ENCODE measurements around the gene ADD3. TPM values are rescaled to one million over a fixed set of nuclear protein-coding genes. Genes with fewer than 3 reads are reported as not detected.

ADD3 gene
- total and polyA plus RNA-seq, 2 experiments from 2014 or later, result 133 to 1,101 TPM

DNA sequence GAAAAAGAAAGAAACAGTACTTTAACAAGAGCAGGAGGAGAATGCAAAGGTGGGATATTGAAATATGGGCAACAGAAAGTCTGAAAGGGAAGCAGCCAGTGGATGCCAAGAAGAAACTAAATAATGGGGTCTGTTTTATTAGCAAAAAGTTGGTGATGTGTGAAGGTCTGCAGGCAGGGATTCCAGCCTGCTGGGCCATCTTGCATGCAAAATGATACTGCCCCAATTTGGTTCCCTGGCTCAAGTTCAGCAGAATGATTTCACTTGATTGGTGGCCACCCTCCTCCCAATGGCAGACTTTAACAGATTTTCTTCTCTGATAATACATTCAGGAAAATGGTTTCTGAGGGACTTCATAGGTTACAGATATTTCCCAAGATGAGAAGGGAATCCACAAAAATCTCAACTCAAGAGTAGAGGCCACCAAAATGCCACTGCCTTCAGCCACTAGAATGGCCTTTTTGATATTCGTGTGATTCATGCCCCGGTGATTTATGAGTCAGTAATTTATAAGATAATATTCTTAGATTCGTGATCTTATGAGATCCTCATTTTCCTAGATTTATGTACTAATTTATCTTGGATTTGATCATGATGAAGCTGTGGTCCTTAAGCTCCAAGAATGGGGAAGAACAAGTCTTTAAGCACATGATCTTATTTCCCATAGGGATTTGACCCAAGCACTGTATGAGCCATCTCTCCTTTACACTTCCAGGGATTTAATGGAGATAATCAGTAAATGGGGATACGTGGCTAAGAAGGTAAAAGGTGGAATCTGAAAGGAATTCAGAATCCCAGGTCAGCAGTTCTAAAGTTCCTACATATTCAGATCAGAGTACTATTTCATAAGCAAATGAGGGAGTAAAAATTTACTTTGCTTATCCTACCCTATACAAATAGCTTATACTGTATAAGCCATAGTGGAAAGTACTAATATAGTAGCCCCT, 32.3 kb upstream of the ADD3 start:
- no peaks in the 10 kb centered on the region for H3K27me3 ChIP-seq (replicated peaks; ENCODE audit: insufficient read depth)
- whole genome bisulfite sequencing, 2 experiments (ENCODE audit: low coverage in 1 of 2, low lambda C conversion rate in 2 of 2, missing lambda C conversion rate in 2 of 2), result 42 to 46% methylated on average over 4 of the region's 4 CpGs

GRCh38 chr10:109976681-109977080, 31.1 kb upstream of the ADD3 start:
- Histone ChIP-seq H3K4me3 (no peak overlapping the region), H3K36me3 (ENCODE audit: low read depth) (no peaks in the 10 kb centered on the region), H3K9ac (peak overlapping the region; percentile 54; the same call in 1 of the 2 replicates), H3K79me2 (ENCODE audit: insufficient read depth) (no peaks in the 10 kb centered on the region), H4K20me1 (ENCODE audit: insufficient read depth) (no peaks in the 10 kb centered on the region), H3K9me2 (ENCODE audit: insufficient read depth) (no peaks in the 10 kb centered on the region), H2AFZ (peak overlapping the region; percentile 71; the same call in 1 of the 2 replicates), H3F3A (ENCODE audit: insufficient read depth) (peaks cover 45% of the 10 kb centered on the region), H3K27me3 (replicated peaks; ENCODE audit: insufficient read depth) (no peaks in the 10 kb centered on the region), H3K9me3 (ENCODE audit: low read depth) (no peaks in the 10 kb centered on the region), H3K4me2 (ENCODE audit: unreplicated experiment) (peak overlapping the region; percentile 79), H3K27ac (peak overlapping the region; percentile 61), H3K4me1 (ENCODE audit: insufficient read depth) (peaks cover 56% of the 10 kb centered on the region)
- WGBS, 2 experiments (ENCODE audit: low coverage in 1 of 2, low lambda C conversion rate in 2 of 2, missing lambda C conversion rate in 2 of 2), result 16 to 29% methylated on average over 2 of the region's 2 CpGs
- no peak for TF ChIP-seq EZH2 (IDR thresholded peaks at IDR 0.05; ENCODE audit: insufficient read depth, poor library complexity, severe bottlenecking)
- TF ChIP-seq EZH2phosphoT487 (IDR thresholded peaks at IDR 0.05; ENCODE audit: insufficient read depth, low read depth), result no peak
- in situ Hi-C loops (cut with MboI), result no loop called here
- no peak for DNase-seq

More for the DNA sequence above, 32.3 kb upstream of the ADD3 start:
- Histone ChIP-seq H3K9me2 (ENCODE audit: insufficient read depth) (no peaks in the 10 kb centered on the region), H3K4me3 (no peak overlapping the region), H3K4me2 (ENCODE audit: unreplicated experiment) (no peak overlapping the region), H3K36me3 (ENCODE audit: low read depth) (no peaks in the 10 kb centered on the region), H3K27ac (no peak overlapping the region), H3K9ac (no peak overlapping the region), H3F3A (ENCODE audit: insufficient read depth) (peaks cover 35% of the 10 kb centered on the region), H3K9me3 (ENCODE audit: low read depth) (no peaks in the 10 kb centered on the region), H4K20me1 (ENCODE audit: insufficient read depth) (no peaks in the 10 kb centered on the region), H3K79me2 (ENCODE audit: insufficient read depth) (no peaks in the 10 kb centered on the region), H2AFZ (no peak overlapping the region), H3K4me1 (ENCODE audit: insufficient read depth) (peaks cover 46% of the 10 kb centered on the region)
- in situ Hi-C loops (cut with MboI), result no loop called here
- TF ChIP-seq EZH2 (IDR thresholded peaks at IDR 0.05; ENCODE audit: insufficient read depth, poor library complexity, severe bottlenecking) (no peak), EZH2phosphoT487 (IDR thresholded peaks at IDR 0.05; ENCODE audit: insufficient read depth, low read depth) (no peak)
- no peak for DNase-seq

DNA sequence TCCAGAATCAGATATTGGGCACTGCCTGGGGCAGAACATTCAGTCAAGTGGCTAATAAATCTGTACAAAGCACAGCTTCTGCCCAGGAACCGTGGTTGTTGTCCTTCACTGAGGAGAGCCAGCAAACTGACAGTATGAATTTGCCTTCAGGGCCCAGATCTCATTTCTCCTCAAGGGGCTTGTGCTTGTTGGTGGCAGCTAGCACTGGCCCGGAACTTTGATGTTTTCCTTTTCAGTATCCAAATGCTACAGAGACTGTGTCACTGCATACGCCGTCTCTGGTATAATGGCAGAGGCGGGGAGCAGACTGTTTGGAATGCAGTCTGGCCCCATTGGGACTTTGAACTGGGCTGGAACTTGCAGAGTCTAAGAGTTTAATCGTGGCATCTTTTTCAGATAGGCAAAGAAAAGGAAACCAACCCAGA, 30.4 kb upstream of the ADD3 start:
- Histone ChIP-seq H3K4me1 (ENCODE audit: insufficient read depth) (peaks cover 63% of the 10 kb centered on the region), H3K9ac (peak overlapping the region; percentile 54), H4K20me1 (ENCODE audit: insufficient read depth) (no peaks in the 10 kb centered on the region), H3K4me3 (peak overlapping the region; percentile 56), H2AFZ (peak overlapping the region; percentile 71), H3K79me2 (ENCODE audit: insufficient read depth) (no peaks in the 10 kb centered on the region), H3K9me3 (ENCODE audit: low read depth) (no peaks in the 10 kb centered on the region), H3K27me3 (replicated peaks; ENCODE audit: insufficient read depth) (no peaks in the 10 kb centered on the region), H3K36me3 (ENCODE audit: low read depth) (no peaks in the 10 kb centered on the region), H3K27ac (peak overlapping the region; percentile 61), H3F3A (ENCODE audit: insufficient read depth) (peaks cover 52% of the 10 kb centered on the region), H3K9me2 (ENCODE audit: insufficient read depth) (no peaks in the 10 kb centered on the region), H3K4me2 (ENCODE audit: unreplicated experiment) (peak overlapping the region; percentile 79)
- TF ChIP-seq EZH2 (IDR thresholded peaks at IDR 0.05; ENCODE audit: insufficient read depth, poor library complexity, severe bottlenecking) (no peak), EZH2phosphoT487 (IDR thresholded peaks at IDR 0.05; ENCODE audit: insufficient read depth, low read depth) (no peak)
- peak; percentile 85 for DNase-seq
- in situ Hi-C loops (cut with MboI), result no loop called here
- 1 to 5% methylated on average over 6 of the region's 6 CpGs for WGBS, 2 experiments (ENCODE audit: low coverage in 1 of 2, low lambda C conversion rate in 2 of 2, missing lambda C conversion rate in 2 of 2)

GRCh38 chr10:109978481-109978880, 29.3 kb upstream of the ADD3 start:
- H3K27me3 ChIP-seq (replicated peaks; ENCODE audit: insufficient read depth), result no peaks in the 10 kb centered on the region
- in situ Hi-C loops (cut with MboI), result no loop called here
- 0 to 3% methylated on average over 6 of the region's 6 CpGs for WGBS, 2 experiments (ENCODE audit: low coverage in 1 of 2, low lambda C conversion rate in 2 of 2, missing lambda C conversion rate in 2 of 2)
- no peaks in the 10 kb centered on the region for H4K20me1 ChIP-seq (ENCODE audit: insufficient read depth)
- H3K4me1 ChIP-seq (ENCODE audit: insufficient read depth), result peaks cover 68% of the 10 kb centered on the region
- peak; percentile 82 for DNase-seq
- H3K9me3 ChIP-seq (ENCODE audit: low read depth), result no peaks in the 10 kb centered on the region
- H3F3A ChIP-seq (ENCODE audit: insufficient read depth), result peaks cover 57% of the 10 kb centered on the region
- no peaks in the 10 kb centered on the region for H3K79me2 ChIP-seq (ENCODE audit: insufficient read depth)
- peak overlapping the region; percentile 79 for H3K4me2 ChIP-seq (ENCODE audit: unreplicated experiment)
- no peaks in the 10 kb centered on the region for H3K9me2 ChIP-seq (ENCODE audit: insufficient read depth)
- H3K9ac ChIP-seq, result peak overlapping the region; percentile 54
- TF ChIP-seq EZH2phosphoT487 (IDR thresholded peaks at IDR 0.05; ENCODE audit: insufficient read depth, low read depth), result no peak
- no peak for TF ChIP-seq EZH2 (IDR thresholded peaks at IDR 0.05; ENCODE audit: insufficient read depth, poor library complexity, severe bottlenecking)
- no peaks in the 10 kb centered on the region for H3K36me3 ChIP-seq (ENCODE audit: low read depth)
- peak overlapping the region; percentile 61 for H3K27ac ChIP-seq
- H3K4me3 ChIP-seq, result peak overlapping the region; percentile 56
- H2AFZ ChIP-seq, result peak overlapping the region; percentile 71

All from GM23248 (cell line).